Vagina (tissue), 2 donors: Measurements from ENCODE around the gene HIVEP2.

ENCODE experiments used
- POLR2A ChIP-seq, 2 donors: fragments of 450-650 bp; IDR thresholded peaks; one replicate each; pipeline ENCODE4 v1.6.1; 2017; ENCODE audit warnings: antibody characterized with exemption in 2 of 2, mild to moderate bottlenecking in 2 of 2, moderate library complexity in 2 of 2
- POLR2AphosphoS5 ChIP-seq, 2 donors: sonication (generic); formaldehyde crosslinking; IDR thresholded peaks; one replicate each; pipeline ENCODE4 v1.9.0; 2017; ENCODE audit warnings: antibody characterized with exemption in 2 of 2, mild to moderate bottlenecking in 2 of 2, low read depth in 1 of 2; ENCODE audit not compliant: insufficient read depth in 1 of 2
- TF ChIP-seq, protein P1 (sequence below), 3 experiments: fragments of 450-650 bp in 2 of 3; fragments of 200-600 bp in 1 of 3; sonication (generic) in 1 of 3; IDR thresholded peaks; one replicate each; pipeline ENCODE4 v1.5.1; 2017 to 2019; ENCODE audit warnings: antibody characterized with exemption in 3 of 3, mild to moderate bottlenecking in 2 of 3, moderate library complexity in 2 of 3

DNA sequence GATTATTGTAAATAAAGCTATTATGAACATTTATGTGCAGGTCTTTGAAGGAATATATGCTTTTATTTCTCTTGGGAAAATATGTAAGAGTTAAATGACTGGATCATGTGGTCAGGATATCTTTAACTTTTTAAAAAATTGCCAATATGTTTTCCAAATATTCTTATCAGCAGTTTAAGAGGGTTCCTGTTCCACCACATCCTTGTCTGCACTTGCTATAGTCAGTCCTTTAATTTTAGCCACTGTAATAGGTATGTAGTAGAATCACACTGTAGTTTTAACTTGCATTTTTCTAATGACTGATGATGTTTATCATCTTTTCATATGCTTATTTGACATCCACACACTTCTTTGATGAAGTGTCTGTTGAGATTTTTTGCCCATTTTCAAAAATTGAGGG is 23.6 kb upstream of the HIVEP2 start:
- TF ChIP-seq, protein P1, sequence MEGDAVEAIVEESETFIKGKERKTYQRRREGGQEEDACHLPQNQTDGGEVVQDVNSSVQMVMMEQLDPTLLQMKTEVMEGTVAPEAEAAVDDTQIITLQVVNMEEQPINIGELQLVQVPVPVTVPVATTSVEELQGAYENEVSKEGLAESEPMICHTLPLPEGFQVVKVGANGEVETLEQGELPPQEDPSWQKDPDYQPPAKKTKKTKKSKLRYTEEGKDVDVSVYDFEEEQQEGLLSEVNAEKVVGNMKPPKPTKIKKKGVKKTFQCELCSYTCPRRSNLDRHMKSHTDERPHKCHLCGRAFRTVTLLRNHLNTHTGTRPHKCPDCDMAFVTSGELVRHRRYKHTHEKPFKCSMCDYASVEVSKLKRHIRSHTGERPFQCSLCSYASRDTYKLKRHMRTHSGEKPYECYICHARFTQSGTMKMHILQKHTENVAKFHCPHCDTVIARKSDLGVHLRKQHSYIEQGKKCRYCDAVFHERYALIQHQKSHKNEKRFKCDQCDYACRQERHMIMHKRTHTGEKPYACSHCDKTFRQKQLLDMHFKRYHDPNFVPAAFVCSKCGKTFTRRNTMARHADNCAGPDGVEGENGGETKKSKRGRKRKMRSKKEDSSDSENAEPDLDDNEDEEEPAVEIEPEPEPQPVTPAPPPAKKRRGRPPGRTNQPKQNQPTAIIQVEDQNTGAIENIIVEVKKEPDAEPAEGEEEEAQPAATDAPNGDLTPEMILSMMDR (IDR thresholded peaks at IDR 0.05): no peak
- TF ChIP-seq POLR2AphosphoS5 (IDR thresholded peaks at IDR 0.05; ENCODE audit: insufficient read depth in 1 of 2, low read depth in 1 of 2): no peak
- TF ChIP-seq POLR2A (IDR thresholded peaks at IDR 0.05): no peak
